ENCODE measurements around the gene TCAF1. TPM values are rescaled to one million over a fixed set of nuclear protein-coding genes. Genes with fewer than 3 reads are reported as not detected.

TCAF1 gene
- total and polyA plus RNA-seq, 2 donors (not counting 1 experiment from before 2014, with no cell fraction given), result 7.1 to 17.3 TPM

DNA sequence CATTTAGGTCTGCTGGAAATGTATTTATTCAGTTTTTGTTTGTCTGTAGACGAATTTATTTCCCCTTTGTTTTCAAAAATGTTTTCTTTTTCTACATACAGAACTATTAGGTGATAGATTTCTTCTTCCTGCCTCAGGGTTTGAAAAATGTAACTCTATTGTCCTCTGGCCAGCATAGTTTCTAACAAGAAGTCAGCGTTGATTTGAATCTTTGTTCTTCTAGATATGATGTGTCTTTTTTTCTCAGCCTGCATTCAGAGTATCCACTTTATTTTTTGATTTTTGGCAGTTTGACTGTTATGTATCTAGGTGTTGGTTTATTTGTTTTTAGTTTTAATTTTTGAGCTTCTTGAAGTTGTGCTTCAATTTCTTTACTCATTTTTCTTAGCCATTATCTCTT lies 45.1 kb upstream of the TCAF1 start:
- H3K27me3 Mint-ChIP-seq, result peaks cover 19% of the 10 kb centered on the region
- Histone ChIP-seq H3K79me2 (ENCODE audit: control insufficient read depth, insufficient read depth, low read length) (no peaks in the 10 kb centered on the region), H3K27me3 (replicated peaks in 1 of 4; ENCODE audit: control extremely low read depth in 1 of 4, control insufficient read depth in 3 of 4, insufficient read depth in 4 of 4, low read length in 3 of 4) (peaks cover 0 to 5% (median 0%) of the 10 kb centered on the region in 4 experiments), H3K27ac (ENCODE audit: low read length in 2 of 2) (no peak overlapping the region), H2AFZ (ENCODE audit: insufficient read depth, low read depth, low read length, poor library complexity, severe bottlenecking) (no peak overlapping the region), H3K9ac (ENCODE audit: low read length) (no peak overlapping the region), H3K4me1 (ENCODE audit: control insufficient read depth in 2 of 2, insufficient read depth in 2 of 2, low read length in 2 of 2) (no peaks in the 10 kb centered on the region), H3K36me3 (replicated peaks in 1 of 2; ENCODE audit: control extremely low read depth in 1 of 2, control insufficient read depth in 1 of 2, extremely low read depth in 1 of 2, insufficient read depth in 2 of 2, low read length in 1 of 2) (no peaks in the 10 kb centered on the region), H4K20me1 (ENCODE audit: control insufficient read depth, insufficient read depth, low read length, poor library complexity, severe bottlenecking) (no peaks in the 10 kb centered on the region), H3K4me3 (ENCODE audit: control extremely low read depth in 1 of 5, extremely low read depth in 1 of 5, insufficient read depth in 1 of 5, low read depth in 2 of 5, low read length in 4 of 5) (no peak overlapping the region), H3K4me2 (replicated peaks; ENCODE audit: low read depth, low read length, poor library complexity, severe bottlenecking) (no peak overlapping the region), H3K9me3 (ENCODE audit: control extremely low read depth in 1 of 3, control insufficient read depth in 2 of 3, insufficient read depth in 1 of 3, low read length in 2 of 3) (no peaks in the 10 kb centered on the region)
- WGBS (ENCODE audit: insufficient coverage), result no CpG with 5 or more reads among the region's 2 CpGs
- ATAC-seq (ENCODE audit: low read depth), result no peak
- TF ChIP-seq, protein P1, sequence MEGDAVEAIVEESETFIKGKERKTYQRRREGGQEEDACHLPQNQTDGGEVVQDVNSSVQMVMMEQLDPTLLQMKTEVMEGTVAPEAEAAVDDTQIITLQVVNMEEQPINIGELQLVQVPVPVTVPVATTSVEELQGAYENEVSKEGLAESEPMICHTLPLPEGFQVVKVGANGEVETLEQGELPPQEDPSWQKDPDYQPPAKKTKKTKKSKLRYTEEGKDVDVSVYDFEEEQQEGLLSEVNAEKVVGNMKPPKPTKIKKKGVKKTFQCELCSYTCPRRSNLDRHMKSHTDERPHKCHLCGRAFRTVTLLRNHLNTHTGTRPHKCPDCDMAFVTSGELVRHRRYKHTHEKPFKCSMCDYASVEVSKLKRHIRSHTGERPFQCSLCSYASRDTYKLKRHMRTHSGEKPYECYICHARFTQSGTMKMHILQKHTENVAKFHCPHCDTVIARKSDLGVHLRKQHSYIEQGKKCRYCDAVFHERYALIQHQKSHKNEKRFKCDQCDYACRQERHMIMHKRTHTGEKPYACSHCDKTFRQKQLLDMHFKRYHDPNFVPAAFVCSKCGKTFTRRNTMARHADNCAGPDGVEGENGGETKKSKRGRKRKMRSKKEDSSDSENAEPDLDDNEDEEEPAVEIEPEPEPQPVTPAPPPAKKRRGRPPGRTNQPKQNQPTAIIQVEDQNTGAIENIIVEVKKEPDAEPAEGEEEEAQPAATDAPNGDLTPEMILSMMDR (IDR thresholded peaks at IDR 0.05), result no peak
- TF ChIP-seq EZH2 (IDR thresholded peaks at IDR 0.05; ENCODE audit: borderline replicate concordance, insufficient read depth, low read depth, low read length, poor library complexity, severe bottlenecking), result no peak
- H3K4me3 Mint-ChIP-seq, result no peak overlapping the region
- intact Hi-C loops (cut with micrococcal nuclease), result no loop called here
- ChIA-PET CTCF (no interaction called here), POLR2A (no interaction called here)
- no peaks in the 10 kb centered on the region for H3K4me1 Mint-ChIP-seq
- H3K9me3 Mint-ChIP-seq (ENCODE audit: insufficient read depth), result no peaks in the 10 kb centered on the region
- H3K27ac Mint-ChIP-seq, result no peak overlapping the region
- DNase-seq, result no peak

DNA sequence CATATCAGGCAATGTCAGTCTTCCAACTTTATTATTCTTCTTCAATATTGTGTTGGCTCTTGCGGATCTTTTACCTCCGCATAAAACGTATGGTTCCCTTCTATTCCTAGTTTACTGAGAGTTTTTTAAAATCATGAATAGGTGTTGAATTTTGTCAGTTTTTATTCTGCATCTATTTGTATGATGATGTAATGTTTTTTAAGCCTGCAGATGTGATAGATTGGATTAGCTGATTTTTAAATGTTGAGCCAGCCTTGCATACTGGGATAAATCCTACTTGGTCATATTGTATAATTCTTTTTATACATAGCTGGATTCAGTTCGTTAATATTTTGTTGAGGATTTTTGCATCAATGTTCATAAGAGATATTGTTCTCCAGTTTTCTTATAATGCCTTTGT lies 43.4 kb upstream of the TCAF1 start:
- Mint-ChIP-seq H3K27me3 (peaks cover 19% of the 10 kb centered on the region), H3K4me3 (no peak overlapping the region), H3K9me3 (ENCODE audit: insufficient read depth) (no peaks in the 10 kb centered on the region), H3K27ac (no peak overlapping the region), H3K4me1 (no peaks in the 10 kb centered on the region)
- no peak overlapping the region for H3K4me2 ChIP-seq (replicated peaks; ENCODE audit: low read depth, low read length, poor library complexity, severe bottlenecking)
- no peak for TF ChIP-seq EZH2 (IDR thresholded peaks at IDR 0.05; ENCODE audit: borderline replicate concordance, insufficient read depth, low read depth, low read length, poor library complexity, severe bottlenecking)
- TF ChIP-seq, protein P1 (IDR thresholded peaks at IDR 0.05), result no peak
- intact Hi-C loops (cut with micrococcal nuclease), result no loop called here
- no peaks in the 10 kb centered on the region for H3K9me3 ChIP-seq (ENCODE audit: control extremely low read depth in 1 of 3, control insufficient read depth in 2 of 3, insufficient read depth in 1 of 3, low read length in 2 of 3)
- WGBS (ENCODE audit: insufficient coverage), result no CpG with 5 or more reads among the region's 4 CpGs
- H3K79me2 ChIP-seq (ENCODE audit: control insufficient read depth, insufficient read depth, low read length), result no peaks in the 10 kb centered on the region
- no peak for ATAC-seq (ENCODE audit: low read depth)
- H2AFZ ChIP-seq (ENCODE audit: insufficient read depth, low read depth, low read length, poor library complexity, severe bottlenecking), result no peak overlapping the region
- H3K4me1 ChIP-seq (ENCODE audit: control insufficient read depth in 2 of 2, insufficient read depth in 2 of 2, low read length in 2 of 2), result no peaks in the 10 kb centered on the region
- no peak overlapping the region for H3K27ac ChIP-seq (ENCODE audit: low read length in 2 of 2)
- no peak for DNase-seq
- ChIA-PET CTCF (no interaction called here), POLR2A (no interaction called here)
- no peak overlapping the region for H3K4me3 ChIP-seq (ENCODE audit: control extremely low read depth in 1 of 5, extremely low read depth in 1 of 5, insufficient read depth in 1 of 5, low read depth in 2 of 5, low read length in 4 of 5)
- peaks cover 0 to 5% (median 0%) of the 10 kb centered on the region in 4 experiments for H3K27me3 ChIP-seq (replicated peaks in 1 of 4; ENCODE audit: control extremely low read depth in 1 of 4, control insufficient read depth in 3 of 4, insufficient read depth in 4 of 4, low read length in 3 of 4)
- no peak overlapping the region for H3K9ac ChIP-seq (ENCODE audit: low read length)
- no peaks in the 10 kb centered on the region for H3K36me3 ChIP-seq (replicated peaks in 1 of 2; ENCODE audit: control extremely low read depth in 1 of 2, control insufficient read depth in 1 of 2, extremely low read depth in 1 of 2, insufficient read depth in 2 of 2, low read length in 1 of 2)
- no peaks in the 10 kb centered on the region for H4K20me1 ChIP-seq (ENCODE audit: control insufficient read depth, insufficient read depth, low read length, poor library complexity, severe bottlenecking)
